ENCODE data around the gene HEPN1. TPM values are rescaled to one million over a fixed set of nuclear protein-coding genes. Genes with fewer than 3 reads are reported as not detected.
"Not testable (repeated sequence)": the region's sequence is repeated elsewhere in the genome, so short reads cannot be mapped to it uniquely, and the experiment has no call there.

Gene HEPN1
- total RNA-seq, 1 donor from 2014 or later = not detected

- Mint-ChIP-seq H3K27me3 (peaks cover 3% of the 10 kb centered on the region), H3K36me3 (ENCODE audit: insufficient read depth) (no peaks in the 10 kb centered on the region), H3K4me1 (ENCODE audit: low read depth) (no peaks in the 10 kb centered on the region), H3K4me3 (ENCODE audit: low read depth) (no peak within 1 kb of the TSS), H3K9me3 (ENCODE audit: low read depth) (no peaks in the 10 kb centered on the region), H3K27ac (no peak within 1 kb of the TSS)
- peak; percentile 90 for DNase-seq (ENCODE audit: low spot score, unreplicated experiment)
- TF ChIP-seq, protein P1, sequence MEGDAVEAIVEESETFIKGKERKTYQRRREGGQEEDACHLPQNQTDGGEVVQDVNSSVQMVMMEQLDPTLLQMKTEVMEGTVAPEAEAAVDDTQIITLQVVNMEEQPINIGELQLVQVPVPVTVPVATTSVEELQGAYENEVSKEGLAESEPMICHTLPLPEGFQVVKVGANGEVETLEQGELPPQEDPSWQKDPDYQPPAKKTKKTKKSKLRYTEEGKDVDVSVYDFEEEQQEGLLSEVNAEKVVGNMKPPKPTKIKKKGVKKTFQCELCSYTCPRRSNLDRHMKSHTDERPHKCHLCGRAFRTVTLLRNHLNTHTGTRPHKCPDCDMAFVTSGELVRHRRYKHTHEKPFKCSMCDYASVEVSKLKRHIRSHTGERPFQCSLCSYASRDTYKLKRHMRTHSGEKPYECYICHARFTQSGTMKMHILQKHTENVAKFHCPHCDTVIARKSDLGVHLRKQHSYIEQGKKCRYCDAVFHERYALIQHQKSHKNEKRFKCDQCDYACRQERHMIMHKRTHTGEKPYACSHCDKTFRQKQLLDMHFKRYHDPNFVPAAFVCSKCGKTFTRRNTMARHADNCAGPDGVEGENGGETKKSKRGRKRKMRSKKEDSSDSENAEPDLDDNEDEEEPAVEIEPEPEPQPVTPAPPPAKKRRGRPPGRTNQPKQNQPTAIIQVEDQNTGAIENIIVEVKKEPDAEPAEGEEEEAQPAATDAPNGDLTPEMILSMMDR (IDR thresholded peaks at IDR 0.05; ENCODE audit: unreplicated experiment) = no peak
Observed at GRCh38 chr11:124953753-124954589, 34.9 kb downstream of the HEPN1 start, which contains the start of gene CCDC15. Gene CCDC15 (plus strand): TSS chr11:124954202. CDS start chr11:124954733, 531 bp downstream.

DNA sequence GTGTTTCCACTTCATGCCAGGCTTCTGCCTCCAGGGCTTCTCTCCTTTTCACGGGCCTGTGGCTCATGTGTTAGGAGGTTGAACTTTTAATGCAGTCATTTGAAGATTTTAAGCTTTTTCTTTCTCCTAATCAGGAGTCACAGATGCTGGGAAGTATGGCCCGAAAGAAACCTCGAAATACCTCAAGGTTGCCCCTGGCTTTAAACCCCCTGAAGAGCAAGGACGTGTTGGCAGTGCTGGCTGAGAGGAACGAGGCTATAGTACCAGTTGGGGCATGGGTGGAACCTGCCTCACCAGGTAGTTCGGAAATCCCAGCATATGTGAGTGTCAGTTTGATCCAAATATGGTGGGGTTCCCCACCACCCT is 35.5 kb downstream of the HEPN1 start:
- Mint-ChIP-seq H3K27me3 (no peaks in the 10 kb centered on the region), H3K27ac (no peak overlapping the region), H3K4me1 (ENCODE audit: low read depth) (no peaks in the 10 kb centered on the region), H3K9me3 (ENCODE audit: low read depth) (no peaks in the 10 kb centered on the region), H3K36me3 (ENCODE audit: insufficient read depth) (no peaks in the 10 kb centered on the region), H3K4me3 (ENCODE audit: low read depth) (no peak overlapping the region)
- no peak for DNase-seq (ENCODE audit: low spot score, unreplicated experiment)
- TF ChIP-seq, protein P1 (IDR thresholded peaks at IDR 0.05; ENCODE audit: unreplicated experiment) = no peak

GRCh38 chr11:124955035-124955434 is 36.0 kb downstream of the HEPN1 start:
- Mint-ChIP-seq H3K4me3 (ENCODE audit: low read depth) (no peak overlapping the region), H3K27me3 (no peaks in the 10 kb centered on the region), H3K27ac (no peak overlapping the region), H3K36me3 (ENCODE audit: insufficient read depth) (no peaks in the 10 kb centered on the region), H3K9me3 (ENCODE audit: low read depth) (no peaks in the 10 kb centered on the region), H3K4me1 (ENCODE audit: low read depth) (no peaks in the 10 kb centered on the region)
- no peak for DNase-seq (ENCODE audit: low spot score, unreplicated experiment)
- TF ChIP-seq, protein P1 (IDR thresholded peaks at IDR 0.05; ENCODE audit: unreplicated experiment) = no peak

DNA sequence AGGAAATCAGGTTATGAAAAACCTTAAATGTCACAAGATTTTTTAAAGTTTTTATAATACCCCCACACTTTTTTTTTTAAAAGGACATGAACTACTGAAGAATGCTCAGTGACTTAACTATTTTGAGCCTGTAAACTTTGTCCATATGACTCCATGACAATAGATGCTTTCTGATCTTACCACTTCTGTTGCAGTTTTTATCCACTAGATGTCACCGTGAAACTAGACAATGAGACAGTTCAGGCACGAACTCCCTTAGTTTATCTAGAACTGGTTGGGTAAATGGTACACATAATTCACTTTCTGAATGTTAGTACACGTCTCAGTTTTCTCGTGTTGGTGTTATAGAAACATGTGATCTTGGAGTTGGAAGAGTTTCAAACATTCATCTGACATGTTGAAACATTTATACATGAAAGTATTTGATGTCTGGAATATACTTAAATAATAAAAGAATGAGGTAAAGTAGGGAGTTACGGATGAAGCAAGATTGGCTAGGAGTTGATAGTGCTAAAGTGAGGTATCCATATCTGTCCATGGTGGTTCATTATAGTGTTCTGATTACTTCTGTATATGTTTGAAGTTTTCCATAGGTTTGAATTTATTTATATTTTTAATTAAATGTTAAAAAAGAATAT is 43.0 kb downstream of the HEPN1 start:
- H3K4me1 Mint-ChIP-seq (ENCODE audit: low read depth) = no peaks in the 10 kb centered on the region
- peaks cover 5% of the 10 kb centered on the region for H3K36me3 Mint-ChIP-seq (ENCODE audit: insufficient read depth)
- no peaks in the 10 kb centered on the region for H3K27me3 Mint-ChIP-seq
- H3K9me3 Mint-ChIP-seq (ENCODE audit: low read depth) = peaks cover 5% of the 10 kb centered on the region
- TF ChIP-seq, protein P1 (IDR thresholded peaks at IDR 0.05; ENCODE audit: unreplicated experiment) = peak; percentile 73
- no peak overlapping the region for H3K4me3 Mint-ChIP-seq (ENCODE audit: low read depth)
- H3K27ac Mint-ChIP-seq = no peak overlapping the region
- DNase-seq (ENCODE audit: low spot score, unreplicated experiment) = no peak

DNA sequence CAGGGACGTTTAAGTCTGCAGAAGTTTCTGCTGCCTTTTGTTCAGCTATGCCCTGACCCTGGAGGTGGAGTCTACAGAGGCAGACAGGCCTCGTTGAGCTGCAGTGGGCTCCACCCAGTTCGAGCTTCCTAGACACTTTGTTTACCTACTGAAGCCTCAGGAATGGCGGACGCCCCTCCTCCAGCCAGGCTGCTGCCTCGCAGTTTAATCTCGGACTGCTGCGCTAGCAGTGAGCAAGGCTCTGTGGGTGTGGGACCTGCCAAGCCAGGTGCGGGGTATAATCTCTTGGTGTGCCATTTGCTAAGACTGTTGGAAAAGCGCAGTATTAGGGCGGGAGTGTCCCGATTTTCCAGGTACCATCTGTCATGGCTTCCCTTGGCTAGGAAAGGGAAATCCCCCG is 49.1 kb downstream of the HEPN1 start:
- H3K9me3 Mint-ChIP-seq (ENCODE audit: low read depth); H3K4me1 Mint-ChIP-seq (ENCODE audit: low read depth); H3K27ac Mint-ChIP-seq; H3K27me3 Mint-ChIP-seq; H3K4me3 Mint-ChIP-seq (ENCODE audit: low read depth); H3K36me3 Mint-ChIP-seq (ENCODE audit: insufficient read depth); DNase-seq (ENCODE audit: low spot score, unreplicated experiment): not testable (repeated sequence)

Other genes starting within 250 kb of the HEPN1 start
- gene SIAE, start 245.5 kb upstream of the HEPN1 start, total RNA-seq = 7.9 and 8.7 TPM in 2 replicates
- gene SPA17, start 245.3 kb upstream of the HEPN1 start, total RNA-seq = 12.0 and 13.6 TPM in 2 replicates
- gene NRGN, start 179.3 kb upstream of the HEPN1 start, total RNA-seq = 4.9 and 5.9 TPM in 2 replicates
- 1.8 and 2.6 TPM in 2 replicates for gene VSIG2, start 167.0 kb upstream of the HEPN1 start, total RNA-seq
- gene ESAM, start 157.0 kb upstream of the HEPN1 start, total RNA-seq = 1.4 and 1.6 TPM in 2 replicates
- gene MSANTD2, start 118.8 kb upstream of the HEPN1 start, total RNA-seq = 33.9 and 41.6 TPM in 2 replicates
- gene ROBO3, start 53.8 kb upstream of the HEPN1 start, total RNA-seq = 9.9 and 10.2 TPM in 2 replicates
- not detected in 2 replicates for gene ROBO4, start 21.4 kb upstream of the HEPN1 start, total RNA-seq
- gene HEPACAM, start 16.8 kb downstream of the HEPN1 start, total RNA-seq = 0.07 and 0.13 TPM in 2 replicates
- 3.8 and 4.0 TPM in 2 replicates for gene CCDC15, start 35.0 kb downstream of the HEPN1 start, total RNA-seq
- 0.51 and 0.62 TPM in 2 replicates for gene SLC37A2, start 144.1 kb downstream of the HEPN1 start, total RNA-seq
- gene TMEM218, start 192.4 kb downstream of the HEPN1 start, total RNA-seq = 16.9 and 18.1 TPM in 2 replicates
- gene PKNOX2, start 245.5 kb downstream of the HEPN1 start, total RNA-seq = 32.8 and 39.9 TPM in 2 replicates